ENCODE results near the gene ALG14.

The ALG14 gene

GRCh38 chr1:95002540-95003432 lies 70.0 kb downstream of the ALG14 start (continued):
- TF ChIP-seq REST (tag by site-specific recombination; IDR thresholded peaks at IDR 0.05) (no peak), TSHZ1 (tag by site-specific recombination; IDR thresholded peaks at IDR 0.05; ENCODE audit: borderline replicate concordance) (peak; percentile 66; the same call in 1 of the 2 replicates), ZFP37 (tag by site-specific recombination; IDR thresholded peaks at IDR 0.05) (no peak), ZNF701 (tag by site-specific recombination; IDR thresholded peaks at IDR 0.05) (no peak), OVOL3 (tag by site-specific recombination; IDR thresholded peaks at IDR 0.05) (no peak), ZSCAN23 (tag by site-specific recombination; IDR thresholded peaks at IDR 0.05) (no peak), ZNF48 (tag by site-specific recombination; IDR thresholded peaks at IDR 0.05) (no peak), PRDM4 (tag by site-specific recombination; IDR thresholded peaks at IDR 0.05) (peak; percentile 61), SETDB1 (IDR thresholded peaks at IDR 0.05; ENCODE audit: insufficient read length, low read length) (peak; percentile 15), ZNF654 (tag by site-specific recombination; IDR thresholded peaks at IDR 0.05; ENCODE audit: low read depth) (no peak), PRDM1 (tag by site-specific recombination; IDR thresholded peaks at IDR 0.05) (peak; percentile 93)

GRCh38 chr1:95002164-95002539 lies 70.6 kb downstream of the ALG14 start:
- H3K27ac ChIP-seq (ENCODE audit: extremely low read depth, low read depth, low read length) = peak overlapping the region; percentile 20; the same call in 1 of the 2 replicates
- peaks cover 9% of the 10 kb centered on the region for H3K4me1 ChIP-seq (ENCODE audit: control insufficient read depth, insufficient read depth, low read length)
- no peaks in the 10 kb centered on the region for H3K36me3 ChIP-seq (ENCODE audit: control insufficient read depth in 2 of 2, insufficient read depth in 1 of 2, low read length in 2 of 2)
- TF ChIP-seq PATZ1 (tag by site-specific recombination; IDR thresholded peaks at IDR 0.05) (no peak), ZBTB11 (tag by site-specific recombination; conservative IDR thresholded peaks at IDR 0.05; ENCODE audit: low read depth) (0 out of 2 replicates have a peak, but pooled peaks have one; percentile 5), ZNF629 (tag by site-specific recombination; IDR thresholded peaks at IDR 0.05) (no peak)
- no peak overlapping the region for H3K4me3 ChIP-seq (ENCODE audit: low read depth, low read length)
- ChIA-PET POLR2A (interaction anchor here (0.6 to 0.7 kb wide), 2 partner anchors 37 to 1523 kb away, joined by 3 to 4 read pairs; no protein-coding TSS in a partner anchor), CTCF (interaction anchor here (1.3 to 1.5 kb wide), 2 partner anchors 39 to 41 kb away, joined by 3 to 6 read pairs; no protein-coding TSS in a partner anchor)
- no peaks in the 10 kb centered on the region for H3K9me3 ChIP-seq (ENCODE audit: control insufficient read depth, insufficient read depth, low read depth, low read length)

Measured in HEK293 (cell line).